Astrocyte (in vitro differentiated cells and primary cell): ENCODE results near the gene RNU11.
"Not testable (repeated sequence)": the region's sequence is repeated elsewhere in the genome, so short reads cannot be mapped to it uniquely, and the experiment has no call there.

Experiments
- CTCF ChIP-seq: IDR thresholded peaks from 2 replicates; pipeline ENCODE4 v1.5.1; 2011; ENCODE audit warnings: low read depth, mild to moderate bottlenecking, inconsistent platforms, low read length, moderate library complexity; ENCODE audit not compliant: insufficient read depth
- EZH2 ChIP-seq: IDR thresholded peaks from 2 replicates; pipeline ENCODE4 v1.6.1; 2012; ENCODE audit warnings: mild to moderate bottlenecking, low read length, inconsistent platforms; ENCODE audit not compliant: insufficient read depth

GRCh38 chr1:28691627-28692026 lies 43.2 kb downstream of the RNU11 start:
- not testable (repeated sequence) for TF ChIP-seq CTCF, EZH2
